Smooth muscle cell of bladder (primary cell): ENCODE data around the gene KIAA1549. TPM values are rescaled to one million over a fixed set of nuclear protein-coding genes. Genes with fewer than 3 reads are reported as not detected.

ENCODE experiments used
- total RNA-seq: library from RNA; depleted of rRNA; stranded (reverse); fragments of >200 nt; gene quantifications from 2 replicates; pipeline ENCODE4 v1.2.3, GENCODE V29; 2014

The KIAA1549 gene
- total RNA-seq, result 1.4 and 1.5 TPM in 2 replicates

GRCh38 chr7:138981332-138982203, at the start of gene KIAA1549:
TSS of gene KIAA1549 (minus strand) at chr7:138981389. CDS start at chr7:138981269, 120 bp downstream.

GRCh38 chr7:138797715-138798320, 183.4 kb downstream of the KIAA1549 start, which contains the start of the genes ATP6V0A4 and TMEM213:
TSS of gene ATP6V0A4 (minus strand) at chr7:138798196. CDS start at chr7:138771247, 26,949 bp downstream.
TSS of gene TMEM213 (plus strand) at chr7:138797994. CDS start at chr7:138798105, 111 bp downstream.

Other genes starting within 250 kb of the KIAA1549 start
- gene TMEM213, start 183.4 kb downstream of the KIAA1549 start, total RNA-seq, result not detected in 2 replicates
- gene ATP6V0A4, start 183.2 kb downstream of the KIAA1549 start, total RNA-seq, result 0.09 and 0.14 TPM in 2 replicates
- gene ZC3HAV1L, start 54.7 kb upstream of the KIAA1549 start, total RNA-seq, result 3.4 and 7.7 TPM in 2 replicates
- gene ZC3HAV1, start 128.3 kb upstream of the KIAA1549 start, total RNA-seq, result 20.9 and 25.9 TPM in 2 replicates
- 3.4 and 4.1 TPM in 2 replicates for gene UBN2, start 249.8 kb upstream of the KIAA1549 start, total RNA-seq